Measurements from ENCODE around the gene CALHM5. TPM values are rescaled to one million over a fixed set of nuclear protein-coding genes. Genes with fewer than 3 reads are reported as not detected.

Gene CALHM5
- total RNA-seq, 1 experiment from 2014 or later, result not detected

DNA sequence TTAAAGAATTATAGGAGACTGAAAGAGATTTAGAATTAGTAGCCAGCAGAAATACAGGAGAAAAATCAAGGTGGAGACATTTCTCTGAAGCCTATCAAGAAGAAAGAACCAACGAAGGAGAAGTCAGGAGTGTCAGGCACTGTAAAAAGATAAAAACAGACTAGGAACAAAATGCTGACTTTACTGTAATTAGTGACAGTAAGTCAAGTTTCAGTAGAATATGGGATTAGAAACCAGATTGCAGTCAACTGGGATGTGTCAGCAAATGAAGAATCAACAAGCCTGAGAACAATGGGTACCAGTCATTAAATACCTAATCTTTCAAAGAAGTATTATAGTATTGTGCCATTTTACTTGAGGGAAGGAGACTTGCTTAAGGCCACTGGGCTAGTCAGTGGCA is 28.7 kb upstream of the CALHM5 start:
- Histone ChIP-seq H3K27me3 (ENCODE audit: low read length) (no peaks in the 10 kb centered on the region), H4K20me1 (ENCODE audit: low read length) (no peaks in the 10 kb centered on the region), H3K4me2 (ENCODE audit: low read length) (no peak overlapping the region), H2AFZ (ENCODE audit: low read length) (no peak overlapping the region), H3K27ac (ENCODE audit: low read length) (no peak overlapping the region), H3K9ac (ENCODE audit: low read length) (no peak overlapping the region), H3K4me3 (ENCODE audit: low read length) (no peak overlapping the region), H3K79me2 (ENCODE audit: low read length) (no peaks in the 10 kb centered on the region), H3K4me1 (ENCODE audit: insufficient read depth, low read length) (no peaks in the 10 kb centered on the region), H3K36me3 (ENCODE audit: low read depth, low read length) (no peaks in the 10 kb centered on the region), H3K9me2 (replicated peaks; ENCODE audit: low read length) (no peaks in the 10 kb centered on the region), H3F3A (ENCODE audit: low read length, unreplicated experiment) (no peaks in the 10 kb centered on the region), H3K9me3 (ENCODE audit: low read length) (no peaks in the 10 kb centered on the region)
- POLR2A ChIA-PET (ENCODE audit: unreplicated experiment), result no interaction called here
- no peak for TF ChIP-seq EZH2phosphoT487 (IDR thresholded peaks at IDR 0.05; ENCODE audit: borderline replicate concordance, low read length)
- TF ChIP-seq CTCF (conservative IDR thresholded peaks at IDR 0.05; ENCODE audit: low read depth, low read length), result no peak
- TF ChIP-seq EZH2 (IDR thresholded peaks at IDR 0.05; ENCODE audit: low read length, unreplicated experiment), result no peak
- no TSS peak for BruUV-seq (replicated peaks)
- no peak for ATAC-seq
- DNase-seq, result no peak
- intact Hi-C loops (cut with micrococcal nuclease), result no loop called here
- CTCF ChIA-PET, result no interaction called here

- H3K27me3 ChIP-seq (ENCODE audit: low read length), result no peaks in the 10 kb centered on the region
- ChIA-PET CTCF (no interaction called here), POLR2A (ENCODE audit: unreplicated experiment) (no interaction called here)
- no peak overlapping the region for H2AFZ ChIP-seq (ENCODE audit: low read length)
- H3K79me2 ChIP-seq (ENCODE audit: low read length), result no peaks in the 10 kb centered on the region
- DNase-seq, result no peak
- H3K4me3 ChIP-seq (ENCODE audit: low read length), result no peak overlapping the region
- H3K4me2 ChIP-seq (ENCODE audit: low read length), result no peak overlapping the region
- TF ChIP-seq CTCF (conservative IDR thresholded peaks at IDR 0.05; ENCODE audit: low read depth, low read length) (no peak), EZH2phosphoT487 (IDR thresholded peaks at IDR 0.05; ENCODE audit: borderline replicate concordance, low read length) (no peak), EZH2 (IDR thresholded peaks at IDR 0.05; ENCODE audit: low read length, unreplicated experiment) (no peak)
- H3K27ac ChIP-seq (ENCODE audit: low read length), result no peak overlapping the region
- no peaks in the 10 kb centered on the region for H3K36me3 ChIP-seq (ENCODE audit: low read depth, low read length)
- H3F3A ChIP-seq (ENCODE audit: low read length, unreplicated experiment), result no peaks in the 10 kb centered on the region
- H3K9ac ChIP-seq (ENCODE audit: low read length), result no peak overlapping the region
- intact Hi-C loops (cut with micrococcal nuclease), result no loop called here
- H3K9me2 ChIP-seq (replicated peaks; ENCODE audit: low read length), result no peaks in the 10 kb centered on the region
- BruUV-seq (replicated peaks), result no TSS peak
- H3K9me3 ChIP-seq (ENCODE audit: low read length), result no peaks in the 10 kb centered on the region
- H4K20me1 ChIP-seq (ENCODE audit: low read length), result no peaks in the 10 kb centered on the region
- H3K4me1 ChIP-seq (ENCODE audit: insufficient read depth, low read length), result no peaks in the 10 kb centered on the region
- no peak for ATAC-seq
Observed at GRCh38 chr6:116483616-116484015, 27.8 kb upstream of the CALHM5 start.

DNA sequence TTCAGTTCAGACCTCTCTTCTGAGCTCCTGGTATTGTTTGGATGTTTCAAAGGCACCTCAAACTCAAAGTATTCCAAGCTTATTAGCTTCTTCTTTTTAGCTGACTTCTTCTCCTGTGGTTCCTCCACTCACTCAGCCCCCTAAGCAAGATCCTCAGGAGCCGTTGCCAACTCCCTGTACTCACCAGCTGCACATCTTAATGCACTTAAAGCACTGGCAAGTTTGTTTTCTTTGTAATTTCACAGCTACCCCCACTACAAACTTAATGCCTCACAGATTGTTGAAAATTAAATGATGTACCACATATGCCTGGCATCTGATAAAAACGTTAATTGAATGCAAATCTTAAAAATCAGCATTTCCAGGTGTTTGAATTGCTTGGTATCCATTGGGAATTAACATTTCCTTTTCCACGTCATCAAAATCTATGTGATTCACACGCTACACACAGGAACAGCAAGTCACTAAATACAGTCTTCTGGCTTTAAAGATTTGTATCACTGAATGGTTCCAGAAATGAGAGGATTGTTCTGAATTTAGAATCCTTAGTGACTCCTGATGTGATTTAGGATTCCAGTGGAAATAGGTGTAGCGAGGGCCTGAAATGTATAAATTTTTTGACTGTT is 25.8 kb upstream of the CALHM5 start:
- Histone ChIP-seq H3K9ac (ENCODE audit: low read length) (no peak overlapping the region), H3K4me2 (ENCODE audit: low read length) (no peak overlapping the region), H3F3A (ENCODE audit: low read length, unreplicated experiment) (no peaks in the 10 kb centered on the region), H3K79me2 (ENCODE audit: low read length) (no peaks in the 10 kb centered on the region), H3K27me3 (ENCODE audit: low read length) (no peaks in the 10 kb centered on the region), H3K9me2 (replicated peaks; ENCODE audit: low read length) (no peaks in the 10 kb centered on the region), H3K4me3 (ENCODE audit: low read length) (no peak overlapping the region), H3K9me3 (ENCODE audit: low read length) (no peaks in the 10 kb centered on the region), H3K4me1 (ENCODE audit: insufficient read depth, low read length) (no peaks in the 10 kb centered on the region), H4K20me1 (ENCODE audit: low read length) (no peaks in the 10 kb centered on the region), H3K36me3 (ENCODE audit: low read depth, low read length) (no peaks in the 10 kb centered on the region), H3K27ac (ENCODE audit: low read length) (no peak overlapping the region), H2AFZ (ENCODE audit: low read length) (no peak overlapping the region)
- ChIA-PET CTCF (no interaction called here), POLR2A (ENCODE audit: unreplicated experiment) (no interaction called here)
- no peak for DNase-seq
- TF ChIP-seq EZH2phosphoT487 (IDR thresholded peaks at IDR 0.05; ENCODE audit: borderline replicate concordance, low read length) (no peak), CTCF (conservative IDR thresholded peaks at IDR 0.05; ENCODE audit: low read depth, low read length) (no peak), EZH2 (IDR thresholded peaks at IDR 0.05; ENCODE audit: low read length, unreplicated experiment) (no peak)
- no peak for ATAC-seq
- intact Hi-C loops (cut with micrococcal nuclease), result no loop called here
- no TSS peak for BruUV-seq (replicated peaks)

Measured in PC-3 (cell line).